ENCODE results near the gene KIF17.
"Not testable (repeated sequence)": the region's sequence is repeated elsewhere in the genome, so short reads cannot be mapped to it uniquely, and the experiment has no call there.

KIF17 gene

DNA sequence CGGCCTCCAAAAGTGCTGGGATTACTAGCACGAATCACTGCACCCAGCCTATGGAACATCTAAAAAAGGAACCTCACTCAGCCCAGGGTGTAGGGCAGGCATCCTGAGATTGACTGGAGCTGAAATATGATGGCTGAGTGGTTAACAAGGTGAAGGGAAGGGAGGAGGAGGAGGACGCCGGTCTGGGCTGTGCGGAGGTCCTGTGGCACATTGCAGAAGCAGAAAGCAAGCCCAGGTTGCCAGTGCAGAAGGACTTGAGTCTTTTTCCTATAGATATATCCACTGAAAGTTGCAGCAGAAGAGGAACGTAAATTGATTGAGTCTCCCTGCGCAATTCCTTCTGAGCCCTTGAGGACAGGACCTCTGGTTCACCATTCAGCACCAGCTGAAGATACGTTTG, 1.5 kb upstream of the KIF17 start:
- H3K4me3 ChIP-seq (ENCODE audit: low read length in 2 of 2) = no peak overlapping the region
- H3K14ac ChIP-seq (ENCODE audit: low read length) = no peak overlapping the region
- no peak overlapping the region for H4K8ac ChIP-seq (ENCODE audit: low read depth, low read length)
- no peak for DNase-seq (ENCODE audit: low spot score)
- no peak overlapping the region for H3K27ac ChIP-seq (replicated peaks; ENCODE audit: low read length)
- no peak overlapping the region for H2BK15ac ChIP-seq (ENCODE audit: low read length)
- no peak overlapping the region for H3K23ac ChIP-seq (ENCODE audit: low read depth, low read length, poor library complexity)
- peaks cover 0 to 7% (median 0%) of the 10 kb centered on the region in 3 experiments for H3K27me3 ChIP-seq (ENCODE audit: control insufficient read depth in 3 of 3, insufficient read depth in 3 of 3, low read depth in 1 of 3, low read length in 3 of 3)
- no peak overlapping the region for H3K9ac ChIP-seq (ENCODE audit: low read depth, low read length, poor library complexity)
- peaks cover 0 to 1% of the 10 kb centered on the region in 2 donors for H3K4me1 ChIP-seq (ENCODE audit: control insufficient read depth in 2 of 2, insufficient read depth in 1 of 2, low read depth in 1 of 2, low read length in 2 of 2)
- H3K18ac ChIP-seq (ENCODE audit: low read length) = no peak overlapping the region
- no CpG with 5 or more reads among the region's 8 CpGs for WGBS, 2 donors (ENCODE audit: extremely low coverage in 2 of 2, insufficient read length in 2 of 2, insufficient replicate concordance in 1 of 2)
- no peak overlapping the region for H3K4me2 ChIP-seq (ENCODE audit: insufficient read depth, low read length, poor library complexity, severe bottlenecking)
- H2BK120ac ChIP-seq (ENCODE audit: low read depth, low read length) = no peak overlapping the region
- H2BK5ac ChIP-seq (ENCODE audit: low read length) = no peak overlapping the region
- H4K91ac ChIP-seq (ENCODE audit: low read depth, low read length, poor library complexity) = no peak overlapping the region
- H3K9me3 ChIP-seq (replicated peaks in 1 of 2; ENCODE audit: control insufficient read depth in 2 of 2, insufficient read depth in 1 of 2, low read depth in 1 of 2, low read length in 2 of 2) = no peaks in the 10 kb centered on the region
- H2BK12ac ChIP-seq (ENCODE audit: low read length) = no peak overlapping the region
- H3K36me3 ChIP-seq (replicated peaks in 1 of 2; ENCODE audit: control insufficient read depth in 2 of 2, insufficient read depth in 2 of 2, low read length in 2 of 2) = no peaks in the 10 kb centered on the region
- H3K79me1 ChIP-seq (ENCODE audit: low read depth, low read length) = peaks cover 2% of the 10 kb centered on the region
- no peak overlapping the region for H2AFZ ChIP-seq (ENCODE audit: low read length)
- H2AK5ac ChIP-seq (ENCODE audit: low read depth, low read length) = no peak overlapping the region
- H3K4ac ChIP-seq (ENCODE audit: low read length) = no peak overlapping the region

DNA sequence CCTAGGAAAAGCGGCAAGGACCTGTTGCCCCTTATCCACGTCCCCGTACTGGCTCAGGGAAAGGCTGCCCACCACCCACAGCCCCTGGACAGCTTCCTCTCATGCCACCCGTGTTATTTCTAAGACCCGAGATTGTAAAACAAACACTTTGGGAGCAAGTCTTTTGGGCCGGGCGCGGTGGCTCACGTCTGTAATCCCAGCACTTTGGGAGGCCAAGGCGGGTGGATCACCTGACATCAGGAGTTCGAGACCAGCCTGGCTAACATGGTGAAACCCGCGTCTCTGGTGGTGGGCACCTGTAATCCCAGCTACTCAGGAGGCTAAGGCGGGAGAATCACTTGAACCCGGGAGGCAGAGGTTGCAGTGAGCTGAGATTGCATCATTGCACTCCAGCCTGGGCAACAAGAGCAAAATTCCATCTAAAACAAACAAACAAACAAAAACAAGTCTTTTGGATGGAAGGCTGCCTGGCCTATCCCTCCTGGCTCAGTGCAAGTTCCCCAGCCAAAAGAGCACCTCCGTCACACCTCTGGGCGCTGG, 606 bp upstream of the KIF17 start:
- not testable (repeated sequence) for H3K27ac ChIP-seq (replicated peaks; ENCODE audit: low read length); H3K4ac ChIP-seq (ENCODE audit: low read length); H3K9ac ChIP-seq (ENCODE audit: low read depth, low read length, poor library complexity); H2BK12ac ChIP-seq (ENCODE audit: low read length); H2BK120ac ChIP-seq (ENCODE audit: low read depth, low read length); H3K27me3 ChIP-seq (ENCODE audit: control insufficient read depth in 3 of 3, insufficient read depth in 3 of 3, low read depth in 1 of 3, low read length in 3 of 3); DNase-seq (ENCODE audit: low spot score); H3K36me3 ChIP-seq (replicated peaks in 1 of 2; ENCODE audit: control insufficient read depth in 2 of 2, insufficient read depth in 2 of 2, low read length in 2 of 2); H3K9me3 ChIP-seq (replicated peaks in 1 of 2; ENCODE audit: control insufficient read depth in 2 of 2, insufficient read depth in 1 of 2, low read depth in 1 of 2, low read length in 2 of 2); H4K8ac ChIP-seq (ENCODE audit: low read depth, low read length); H3K4me1 ChIP-seq (ENCODE audit: control insufficient read depth in 2 of 2, insufficient read depth in 1 of 2, low read depth in 1 of 2, low read length in 2 of 2); H2AK5ac ChIP-seq (ENCODE audit: low read depth, low read length); H3K14ac ChIP-seq (ENCODE audit: low read length); H4K91ac ChIP-seq (ENCODE audit: low read depth, low read length, poor library complexity); H3K79me1 ChIP-seq (ENCODE audit: low read depth, low read length); H2BK5ac ChIP-seq (ENCODE audit: low read length)
- Histone ChIP-seq H2BK15ac (ENCODE audit: low read length) (peak overlapping the region; percentile 55), H3K23ac (ENCODE audit: low read depth, low read length, poor library complexity) (peak overlapping the region; percentile 43), H3K4me3 (ENCODE audit: low read length in 2 of 2) (peak overlapping the region; percentile 37 to 81), H2AFZ (ENCODE audit: low read length) (peak overlapping the region; percentile 94), H3K18ac (ENCODE audit: low read length) (peak overlapping the region; percentile 87), H3K4me2 (ENCODE audit: insufficient read depth, low read length, poor library complexity, severe bottlenecking) (peak overlapping the region; percentile 69)
- WGBS, 2 donors (ENCODE audit: extremely low coverage in 2 of 2, insufficient read length in 2 of 2, insufficient replicate concordance in 1 of 2) = no CpG with 5 or more reads among the region's 17 CpGs

DNA sequence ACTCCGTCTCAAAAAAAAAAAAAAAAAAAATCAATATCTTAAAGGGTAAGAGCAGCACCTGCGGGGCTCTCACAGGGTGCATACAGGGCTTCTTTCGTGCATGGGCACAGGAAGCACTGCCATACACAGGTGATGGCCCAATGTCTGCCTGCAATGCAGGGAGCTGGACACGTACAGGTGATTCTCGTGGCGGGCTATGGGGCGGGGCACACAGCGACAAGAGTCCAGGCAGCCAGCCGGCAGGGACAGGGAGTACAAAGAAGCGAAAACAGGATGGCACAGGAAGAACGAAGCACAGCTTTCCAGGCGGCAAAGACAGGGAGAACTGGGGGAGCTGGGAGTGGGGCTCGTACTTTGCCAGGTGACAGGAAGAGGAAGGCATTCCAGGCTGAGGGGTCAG, 1.6 kb downstream of the KIF17 start:
- no peaks in the 10 kb centered on the region for H3K36me3 ChIP-seq (replicated peaks in 1 of 2; ENCODE audit: control insufficient read depth in 2 of 2, insufficient read depth in 2 of 2, low read length in 2 of 2)
- H3K4me2 ChIP-seq (ENCODE audit: insufficient read depth, low read length, poor library complexity, severe bottlenecking) = no peak overlapping the region
- no peak overlapping the region for H2BK5ac ChIP-seq (ENCODE audit: low read length)
- peak overlapping the region; percentile 24 for H3K9ac ChIP-seq (ENCODE audit: low read depth, low read length, poor library complexity)
- H3K18ac ChIP-seq (ENCODE audit: low read length) = no peak overlapping the region
- H3K27ac ChIP-seq (replicated peaks; ENCODE audit: low read length) = no peak overlapping the region
- H2BK12ac ChIP-seq (ENCODE audit: low read length) = no peak overlapping the region
- no peak overlapping the region for H2AK5ac ChIP-seq (ENCODE audit: low read depth, low read length)
- H4K91ac ChIP-seq (ENCODE audit: low read depth, low read length, poor library complexity) = no peak overlapping the region
- no peak overlapping the region for H2BK120ac ChIP-seq (ENCODE audit: low read depth, low read length)
- no peak overlapping the region for H3K23ac ChIP-seq (ENCODE audit: low read depth, low read length, poor library complexity)
- H3K4ac ChIP-seq (ENCODE audit: low read length) = peak overlapping the region; percentile 66
- no peak overlapping the region for H3K4me3 ChIP-seq (ENCODE audit: low read length in 2 of 2)
- peaks cover 0 to 7% (median 0%) of the 10 kb centered on the region in 3 experiments for H3K27me3 ChIP-seq (ENCODE audit: control insufficient read depth in 3 of 3, insufficient read depth in 3 of 3, low read depth in 1 of 3, low read length in 3 of 3)
- H4K8ac ChIP-seq (ENCODE audit: low read depth, low read length) = no peak overlapping the region
- peaks cover 2% of the 10 kb centered on the region for H3K79me1 ChIP-seq (ENCODE audit: low read depth, low read length)
- peaks cover 4 to 11% of the 10 kb centered on the region in 2 donors for H3K4me1 ChIP-seq (ENCODE audit: control insufficient read depth in 2 of 2, insufficient read depth in 1 of 2, low read depth in 1 of 2, low read length in 2 of 2)
- no peak overlapping the region for H2BK15ac ChIP-seq (ENCODE audit: low read length)
- H2AFZ ChIP-seq (ENCODE audit: low read length) = no peak overlapping the region
- H3K14ac ChIP-seq (ENCODE audit: low read length) = no peak overlapping the region
- H3K9me3 ChIP-seq (replicated peaks in 1 of 2; ENCODE audit: control insufficient read depth in 2 of 2, insufficient read depth in 1 of 2, low read depth in 1 of 2, low read length in 2 of 2) = no peaks in the 10 kb centered on the region
- WGBS, 2 donors (ENCODE audit: extremely low coverage in 2 of 2, insufficient read length in 2 of 2, insufficient replicate concordance in 1 of 2) = no CpG with 5 or more reads among the region's 13 CpGs
- no peak for DNase-seq (ENCODE audit: low spot score)

DNA sequence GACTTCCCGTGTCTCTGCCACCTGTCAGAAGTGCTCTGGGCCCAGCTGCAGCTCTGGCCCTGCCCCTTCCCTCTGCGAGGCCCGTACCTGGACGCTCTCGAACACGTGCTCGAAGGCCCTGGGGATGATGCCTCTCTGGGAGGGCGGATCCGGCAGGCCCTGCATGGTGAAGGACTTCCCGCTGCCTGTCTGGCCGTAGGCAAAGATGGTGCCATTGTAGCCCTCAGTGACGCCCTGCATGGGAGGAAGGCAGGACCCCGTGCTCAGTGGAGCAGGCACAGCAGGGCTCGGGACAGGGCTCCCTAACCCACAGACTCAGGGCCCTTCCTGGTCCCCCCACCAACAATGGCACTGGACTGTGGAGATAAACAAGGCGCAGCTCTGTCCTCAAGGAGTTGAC, 2.4 kb downstream of the KIF17 start:
- Histone ChIP-seq H3K23ac (ENCODE audit: low read depth, low read length, poor library complexity) (peak overlapping the region; percentile 45), H2AK5ac (ENCODE audit: low read depth, low read length) (peak overlapping the region; percentile 33), H3K4me3 (ENCODE audit: low read length in 2 of 2) (no peak overlapping the region), H2AFZ (ENCODE audit: low read length) (no peak overlapping the region), H2BK12ac (ENCODE audit: low read length) (no peak overlapping the region), H3K79me1 (ENCODE audit: low read depth, low read length) (peaks cover 2% of the 10 kb centered on the region), H4K91ac (ENCODE audit: low read depth, low read length, poor library complexity) (no peak overlapping the region), H3K9ac (ENCODE audit: low read depth, low read length, poor library complexity) (no peak overlapping the region), H3K36me3 (replicated peaks in 1 of 2; ENCODE audit: control insufficient read depth in 2 of 2, insufficient read depth in 2 of 2, low read length in 2 of 2) (no peaks in the 10 kb centered on the region), H2BK5ac (ENCODE audit: low read length) (no peak overlapping the region), H3K14ac (ENCODE audit: low read length) (no peak overlapping the region), H3K4ac (ENCODE audit: low read length) (no peak overlapping the region), H3K18ac (ENCODE audit: low read length) (no peak overlapping the region), H2BK15ac (ENCODE audit: low read length) (no peak overlapping the region), H3K27me3 (ENCODE audit: control insufficient read depth in 3 of 3, insufficient read depth in 3 of 3, low read depth in 1 of 3, low read length in 3 of 3) (peaks cover 0 to 7% (median 0%) of the 10 kb centered on the region in 3 experiments), H2BK120ac (ENCODE audit: low read depth, low read length) (no peak overlapping the region), H3K4me2 (ENCODE audit: insufficient read depth, low read length, poor library complexity, severe bottlenecking) (no peak overlapping the region), H4K8ac (ENCODE audit: low read depth, low read length) (no peak overlapping the region), H3K27ac (replicated peaks; ENCODE audit: low read length) (no peak overlapping the region), H3K4me1 (ENCODE audit: control insufficient read depth in 2 of 2, insufficient read depth in 1 of 2, low read depth in 1 of 2, low read length in 2 of 2) (peaks cover 4 to 19% of the 10 kb centered on the region in 2 donors), H3K9me3 (replicated peaks in 1 of 2; ENCODE audit: control insufficient read depth in 2 of 2, insufficient read depth in 1 of 2, low read depth in 1 of 2, low read length in 2 of 2) (no peaks in the 10 kb centered on the region)
- no CpG with 5 or more reads among the region's 15 CpGs for WGBS, 2 donors (ENCODE audit: extremely low coverage in 2 of 2, insufficient read length in 2 of 2, insufficient replicate concordance in 1 of 2)
- no peak for DNase-seq (ENCODE audit: low spot score)
